ENCODE results near the gene GMPR2.

- TF ChIP-seq CTCF (IDR thresholded peaks at IDR 0.05 in 8 of 11, conservative IDR thresholded peaks at IDR 0.05 in 3 of 11) (no peak), POLR2A (IDR thresholded peaks at IDR 0.05) (no peak), POLR2AphosphoS5 (IDR thresholded peaks at IDR 0.05) (no peak)
These were observed 43.3 kb upstream of the GMPR2 start for GRCh38 chr14:24189460-24189859.

All from spleen (tissue), 7 donors.